ENCODE data around the gene LMF2.

LMF2 gene

GRCh38 chr22:50528682-50529415 is 21.3 kb upstream of the LMF2 start (continued):
- TF ChIP-seq ZNF791 (tag by site-specific recombination; IDR thresholded peaks at IDR 0.05) (no peak), ZNF140 (tag by site-specific recombination; IDR thresholded peaks at IDR 0.05) (no peak), ZBTB21 (tag by site-specific recombination; IDR thresholded peaks at IDR 0.05) (no peak), ZNF302 (tag by site-specific recombination; IDR thresholded peaks at IDR 0.05; ENCODE audit: low read depth) (no peak), ZNF274 (IDR thresholded peaks at IDR 0.05; ENCODE audit: low read length) (no peak), ZNF274 (tag by site-specific recombination; IDR thresholded peaks at IDR 0.05; ENCODE audit: borderline replicate concordance) (no peak), ZNF629 (tag by site-specific recombination; IDR thresholded peaks at IDR 0.05) (no peak), SCRT2 (tag by site-specific recombination; IDR thresholded peaks at IDR 0.05) (no peak), ZNF707 (tag by site-specific recombination; IDR thresholded peaks at IDR 0.05) (no peak), ZNF157 (tag by site-specific recombination; IDR thresholded peaks at IDR 0.05) (no peak), ZXDB (tag by site-specific recombination; IDR thresholded peaks at IDR 0.05) (no peak), ZNF510 (tag by site-specific recombination; IDR thresholded peaks at IDR 0.05; ENCODE audit: insufficient replicate concordance) (no peak), ZNF280D (tag by site-specific recombination; IDR thresholded peaks at IDR 0.05) (no peak), ZBTB44 (tag by site-specific recombination; IDR thresholded peaks at IDR 0.05) (no peak)

- Histone ChIP-seq H3K36me3 (ENCODE audit: control insufficient read depth in 2 of 2, insufficient read depth in 1 of 2, low read length in 2 of 2) (peaks cover 0 to 16% of the 10 kb centered on the region in 2 experiments; a peak in 1 of 3 replicates), H3K9me3 (ENCODE audit: control insufficient read depth, insufficient read depth, low read depth, low read length) (no peaks in the 10 kb centered on the region), H3K27ac (ENCODE audit: extremely low read depth, low read depth, low read length) (no peak overlapping the region), H3K4me1 (ENCODE audit: control insufficient read depth, insufficient read depth, low read length) (no peaks in the 10 kb centered on the region; the same call in 1 of the 2 replicates), H3K4me3 (ENCODE audit: low read depth, low read length) (no peak overlapping the region)
- CTCF ChIA-PET = interaction anchor here (0.7 to 1.1 kb wide), 5 partner anchors 8 to 142 kb away, joined by 3 to 4 read pairs (median 3); no protein-coding TSS in a partner anchor
- POLR2A ChIA-PET = interaction anchor here (1.4 to 1.7 kb wide), 2 partner anchors 20 to 35 kb away, joined by 4 to 6 read pairs; partner anchors contain the start of genes LMF2, NCAPH2 and SYCE3
- TF ChIP-seq ZNF623 (tag by site-specific recombination; IDR thresholded peaks at IDR 0.05) (no peak), GLIS1 (tag by site-specific recombination; IDR thresholded peaks at IDR 0.05) (0 out of 2 replicates have a peak, but pooled peaks have one; percentile 10), ZIC2 (tag by site-specific recombination; IDR thresholded peaks at IDR 0.05) (0 out of 2 replicates have a peak, but pooled peaks have one; percentile 9), ELK4 (IDR thresholded peaks at IDR 0.05; ENCODE audit: borderline replicate concordance, low read depth, low read length) (no peak), ZNF121 (tag by site-specific recombination; IDR thresholded peaks at IDR 0.05) (peak; percentile 87)
These were observed 20.6 kb upstream of the LMF2 start for GRCh38 chr22:50527921-50528681.
